Stomach (tissue), 4 donors: ENCODE results near the gene DCAKD.

Experiments
- CTCF ChIP-seq, 7 experiments: fragments of 450-650 bp in 4 of 7; fragments of 200-600 bp in 3 of 7; sonication (generic) in 3 of 7; IDR thresholded peaks; one replicate each; pipeline ENCODE4 v1.5.1; 2016 to 2019; ENCODE audit warnings: antibody characterized with exemption in 7 of 7, control low read depth in 2 of 7, mild to moderate bottlenecking in 1 of 7
- EP300 ChIP-seq: sonication (generic); formaldehyde crosslinking; IDR thresholded peaks from one replicate; pipeline ENCODE4 v1.6.1; 2017; ENCODE audit warnings: antibody characterized with exemption
- POLR2A ChIP-seq, 4 donors: fragments of 450-650 bp; IDR thresholded peaks; one replicate each; pipeline ENCODE4 v1.6.1; 2016; ENCODE audit warnings: antibody characterized with exemption in 4 of 4, control low read depth in 2 of 4, mild to moderate bottlenecking in 1 of 4, moderate library complexity in 1 of 4
- POLR2AphosphoS5 ChIP-seq, 3 donors: sonication (generic); formaldehyde crosslinking; IDR thresholded peaks; one replicate each; pipeline ENCODE4 v1.6.1; 2016; ENCODE audit warnings: antibody characterized with exemption in 3 of 3

DNA sequence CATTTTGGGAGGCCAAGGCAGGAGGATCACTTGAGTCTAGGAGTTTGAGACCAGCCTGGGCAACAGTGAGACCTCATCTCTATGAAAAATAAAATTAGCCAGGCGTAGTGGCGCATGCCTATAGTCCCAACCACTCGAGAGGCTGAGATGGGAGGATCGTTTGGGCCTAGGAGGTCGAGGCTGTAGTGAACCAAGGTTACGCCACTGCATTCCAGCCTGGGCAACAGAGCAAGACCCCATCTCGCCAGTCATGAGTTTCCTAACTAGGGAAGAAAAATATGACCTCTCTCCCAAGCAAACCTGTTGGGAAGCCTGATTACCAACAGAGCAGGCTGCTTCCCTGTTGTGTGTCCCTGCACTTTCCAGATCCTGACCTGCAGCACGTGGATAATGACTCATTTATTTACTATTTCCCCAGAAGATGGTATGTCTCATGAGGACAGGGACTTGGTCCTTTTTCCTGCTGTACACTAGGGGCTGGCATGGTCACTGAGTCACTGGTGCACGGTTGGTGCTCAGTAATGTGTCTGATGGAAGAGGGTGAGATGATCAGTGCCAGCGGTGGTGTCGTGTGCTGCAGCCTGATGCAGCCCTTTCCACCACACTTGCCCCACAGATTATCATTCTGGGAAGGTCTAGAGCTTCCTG is 40.5 kb upstream of the DCAKD start:
- TF ChIP-seq POLR2AphosphoS5 (IDR thresholded peaks at IDR 0.05) (no peak), POLR2A (IDR thresholded peaks at IDR 0.05) (no peak), CTCF (IDR thresholded peaks at IDR 0.05) (no peak), EP300 (no peak)
